Heart left ventricle (tissue), 16 donors: ENCODE data around the gene PNMA8A. TPM values are rescaled to one million over a fixed set of nuclear protein-coding genes. Genes with fewer than 3 reads are reported as not detected.

Experiments
- ATAC-seq, 4 donors: fragments of 200-7000 bp; cut with Tn5 transposase; one replicate each; pipeline ENCODE4 v1.9.1; 2020 to 2022; ENCODE audit warnings: moderate library complexity in 4 of 4, mild to moderate bottlenecking in 3 of 4, moderate number of reproducible peaks in 1 of 4
- DNase-seq, 5 donors: peaks; one replicate each; pipeline ENCODE4 v3.0.0-alpha.2; 2020
- H3K27ac ChIP-seq, 12 donors: fragments of 200-600 bp; sonication (generic) in 4 of 12; one replicate each; pipeline versions ENCODE4 v1.5.0 to v1.8.0; 2016 to 2022; ENCODE audit warnings: mild to moderate bottlenecking in 2 of 12
- H3K27me3 ChIP-seq, 9 donors: fragments of 200-600 bp; sonication (generic) in 2 of 9; one replicate each; pipeline versions ENCODE4 v1.5.1 to v1.8.0; 2016 to 2022; ENCODE audit warnings: mild to moderate bottlenecking in 3 of 9
- H3K36me3 ChIP-seq, 9 donors: fragments of 200-600 bp; sonication (generic) in 2 of 9; one replicate each; pipeline versions ENCODE4 v1.5.0 to v1.8.0; 2018 to 2022; ENCODE audit warnings: mild to moderate bottlenecking in 2 of 9
- H3K4me1 ChIP-seq, 12 donors: fragments of 200-600 bp; sonication (generic) in 4 of 12; one replicate each; pipeline versions ENCODE4 v1.5.0 to v1.8.0; 2016 to 2022; ENCODE audit warnings: mild to moderate bottlenecking in 3 of 12
- H3K4me3 ChIP-seq, 12 donors: fragments of 200-600 bp; sonication (generic) in 4 of 12; one replicate each; pipeline versions ENCODE4 v1.5.0 to v1.8.0; 2017 to 2022; ENCODE audit warnings: mild to moderate bottlenecking in 9 of 12, moderate library complexity in 4 of 12
- H3K9me3 ChIP-seq, 12 donors: fragments of 200-600 bp; sonication (generic) in 4 of 12; one replicate each; pipeline versions ENCODE4 v1.5.0 to v1.8.0; 2016 to 2022; ENCODE audit warnings: mild to moderate bottlenecking in 1 of 12
- CTCF ChIP-seq, 12 donors: fragments of 200-600 bp; sonication (generic) in 4 of 12; IDR thresholded peaks; one replicate each; pipeline versions ENCODE4 v1.5.0 to v1.8.0; 2018 to 2022; ENCODE audit warnings: antibody characterized with exemption in 12 of 12, mild to moderate bottlenecking in 5 of 12
- POLR2A ChIP-seq, 2 donors: fragments of 450-650 bp; IDR thresholded peaks; one replicate each; pipeline ENCODE4 v1.6.1; 2017; ENCODE audit warnings: antibody characterized with exemption in 2 of 2, mild to moderate bottlenecking in 2 of 2, moderate library complexity in 2 of 2
- WGBS, 4 donors: extraction: QIAGEN DNeasy Blood & Tissue Kit in 2 of 4; methylation state at CpG; one replicate each; pipeline versions ENCODE4 v1.1.5 to v1.1.7; 2013 to 2018; 5-methylcytosine and 5-hydroxymethylcytosine counted together
- intact Hi-C, 10 donors: fragments of 100-400 bp; cut with DNase I; formaldehyde crosslinking; loops; one replicate each; pipeline versions ENCODE4 v1.11.1 to v1.14.2; 2022
- polyA plus RNA-seq, 2 donors: library from polyadenylated mRNA; stranded (reverse); fragments of 200-250 nt; gene quantifications; one replicate each; pipeline ENCODE4 v1.2.3, GENCODE V29; 2013
- total RNA-seq, 9 donors: library from RNA; depleted of rRNA in 2 of 9; stranded (reverse); fragments of >200 nt in 2 of 9; fragmentation: NEBNext Ultra II Directional in 3 of 9; extraction: Animal tissue kit (Norgen Biotek cat#: 25700) in 3 of 9; gene quantifications; one replicate each; pipeline versions ENCODE4 v1.1.0 to v1.2.4, GENCODE V29; 2016 to 2023
- donor health status: ischemic (EF 13 %, LVEDD 7.1; RV severe dilation, severe dysfunction).
- donor health status: healthy with polysubstance abuse.
- donor health status: DM: no; HTN: yes; CAD: no.
- donor health status: DM: no; HTN: no; CAD: no.
- donor health status: ischemic (EF 25% LVEDD 6.9; RV normal size, moderate dysfunction).
- donor health status: ischemic (EF 25% LVEDD 5.7; RV mildly dilated, moderate dysfunction).
- donor health status: healthy.
- donor health status: DM: yes; HTN: yes; CAD: no.
- donor health status: ischemic (EF 35%, LVEDD 5.7; RV mildly dilated, moderate dysfunction).
- donor health status: nonischemic (EF 11% LVEDD 7.7; RV severe dilation, severe dysfunction).
- donor health status: DM: yes; HTN: yes; CAD: no.
- donor health status: PGD.
- donor health status: ischemic (EF 29% LVEDD 5.4; RV normal size, mild dysfunction).
- donor health status: nonischemic (EF 23%, LVEDD 6.1; RV moderate dilation, normal function).

The PNMA8A gene
- total and polyA plus RNA-seq, 11 donors = 2.1 to 12.1 (median 9.2) TPM

DNA sequence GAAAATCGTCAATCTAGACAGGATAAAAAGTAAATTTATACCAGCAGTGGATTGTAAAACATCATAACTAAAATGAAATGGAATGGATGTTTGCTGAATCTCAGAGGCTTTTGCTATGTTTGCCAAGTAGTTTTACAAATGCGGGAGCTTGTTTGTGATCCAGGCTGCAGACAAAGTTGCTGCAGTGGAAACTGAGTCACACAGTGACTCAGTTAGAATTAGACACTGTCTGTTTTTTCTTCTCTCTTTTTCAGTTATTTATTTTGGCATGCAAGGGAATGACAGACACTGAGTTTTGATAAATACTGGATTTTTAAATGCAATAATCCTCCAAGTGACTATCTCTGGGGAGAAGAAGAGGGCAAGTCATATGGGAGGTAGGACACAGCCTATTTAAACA is 4.6 kb upstream of the PNMA8A start:
- H3K4me3 ChIP-seq = no peak overlapping the region
- WGBS, 4 donors = 56 to 74% (median 64%) methylated on average over 2 of the region's 2 CpGs
- no peak for TF ChIP-seq CTCF (IDR thresholded peaks at IDR 0.05)
- no peak for TF ChIP-seq POLR2A (IDR thresholded peaks at IDR 0.05)
- no peaks in the 10 kb centered on the region for H3K9me3 ChIP-seq
- H3K4me1 ChIP-seq = peaks cover 0 to 30% (median 8%) of the 10 kb centered on the region in 12 donors
- no peak overlapping the region for H3K27ac ChIP-seq
- ATAC-seq = peak in 1 of 4 donors; percentile 30
- DNase-seq = no peak
- intact Hi-C loops = no loop called here
- H3K36me3 ChIP-seq = no peaks in the 10 kb centered on the region
- peaks cover 0 to 27% (median 0%) of the 10 kb centered on the region in 9 donors for H3K27me3 ChIP-seq

GRCh38 chr19:46474211-46474610 is 2.8 kb upstream of the PNMA8A start:
- TF ChIP-seq POLR2A (IDR thresholded peaks at IDR 0.05) (no peak), CTCF (IDR thresholded peaks at IDR 0.05) (no peak)
- WGBS, 4 donors = 85 to 93% (median 90%) methylated on average over 8 of the region's 8 CpGs

GRCh38 chr19:46472592-46472991 is 1.2 kb upstream of the PNMA8A start:
- ATAC-seq (no peak), DNase-seq (no peak)
- peaks cover 0 to 27% (median 10%) of the 10 kb centered on the region in 12 donors for H3K4me1 ChIP-seq
- H3K9me3 ChIP-seq = no peaks in the 10 kb centered on the region
- intact Hi-C loops = no loop called here
- no peak for TF ChIP-seq CTCF (IDR thresholded peaks at IDR 0.05)
- no peak for TF ChIP-seq POLR2A (IDR thresholded peaks at IDR 0.05)
- no peak overlapping the region for H3K4me3 ChIP-seq
- H3K27me3 ChIP-seq = peaks cover 0 to 36% (median 0%) of the 10 kb centered on the region in 9 donors
- 85 to 92% (median 88%) methylated on average over 4 of the region's 4 CpGs for WGBS, 4 donors
- no peaks in the 10 kb centered on the region for H3K36me3 ChIP-seq
- no peak overlapping the region for H3K27ac ChIP-seq

More at GRCh38 chr19:46474211-46474610, 2.8 kb upstream of the PNMA8A start:
- ATAC-seq = no peak
- peaks cover 0 to 27% (median 10%) of the 10 kb centered on the region in 12 donors for H3K4me1 ChIP-seq
- DNase-seq = no peak
- no peak overlapping the region for H3K4me3 ChIP-seq
- H3K9me3 ChIP-seq = no peaks in the 10 kb centered on the region
- H3K36me3 ChIP-seq = no peaks in the 10 kb centered on the region
- peaks cover 0 to 36% (median 0%) of the 10 kb centered on the region in 9 donors for H3K27me3 ChIP-seq
- intact Hi-C loops = no loop called here
- H3K27ac ChIP-seq = no peak overlapping the region

GRCh38 chr19:46471811-46472543 is 614 bp upstream of the PNMA8A start:
- Histone ChIP-seq H3K9me3 (no peaks in the 10 kb centered on the region), H3K4me3 (peak overlapping the region; percentile 14 to 57 (median 52)), H3K27me3 (peaks cover 0 to 36% (median 0%) of the 10 kb centered on the region in 9 donors), H3K27ac (peak overlapping the region in 11 of 12 donors; percentile 54 to 80 (median 63)), H3K4me1 (peaks cover 0 to 27% (median 10%) of the 10 kb centered on the region in 12 donors), H3K36me3 (no peaks in the 10 kb centered on the region)
- TF ChIP-seq CTCF (IDR thresholded peaks at IDR 0.05) = no peak
- TF ChIP-seq POLR2A (IDR thresholded peaks at IDR 0.05) = no peak
- ATAC-seq = no peak
- 53 to 79% (median 60%) methylated on average over 11 of the region's 11 CpGs for WGBS, 4 donors
- intact Hi-C loops = loop anchor here in 1 of 10 donors (2.0 kb wide), 1 partner anchor 45 kb away; no protein-coding TSS in a partner anchor
- DNase-seq = no peak
